NB4 (cell line): ENCODE measurements around the gene ZDHHC21.

Experiments used
- POLR2A ChIP-seq: IDR thresholded peaks from 2 replicates; pipeline ENCODE4 v1.6.1; 2011; ENCODE audit warnings: mild to moderate bottlenecking; ENCODE audit not compliant: insufficient read length; ENCODE audit errors: extremely low read depth
- TF ChIP-seq, protein P1 (sequence below): IDR thresholded peaks from one replicate; pipeline ENCODE4 v1.5.1; 2012; ENCODE audit warnings: low read depth, low read length

DNA sequence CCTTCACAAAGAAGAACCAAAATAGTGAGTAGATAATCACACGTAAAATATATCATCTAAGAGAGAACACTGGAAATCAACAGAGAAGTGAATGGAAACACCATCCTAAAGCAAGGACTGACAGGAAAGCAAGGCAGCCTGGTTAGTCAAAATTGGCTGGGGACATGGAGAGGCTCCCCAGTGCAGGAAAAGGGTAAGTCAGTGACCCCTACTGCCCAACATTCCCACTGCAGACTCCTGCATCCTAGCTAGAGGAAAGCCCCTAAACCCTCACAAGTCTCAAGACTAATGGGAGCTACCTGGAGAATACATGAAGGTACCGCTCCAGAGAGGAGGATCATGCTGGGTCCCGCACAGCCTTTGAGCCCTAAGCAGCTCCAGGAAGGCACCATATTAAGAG lies 60.1 kb downstream of the ZDHHC21 start:
- TF ChIP-seq, protein P1, sequence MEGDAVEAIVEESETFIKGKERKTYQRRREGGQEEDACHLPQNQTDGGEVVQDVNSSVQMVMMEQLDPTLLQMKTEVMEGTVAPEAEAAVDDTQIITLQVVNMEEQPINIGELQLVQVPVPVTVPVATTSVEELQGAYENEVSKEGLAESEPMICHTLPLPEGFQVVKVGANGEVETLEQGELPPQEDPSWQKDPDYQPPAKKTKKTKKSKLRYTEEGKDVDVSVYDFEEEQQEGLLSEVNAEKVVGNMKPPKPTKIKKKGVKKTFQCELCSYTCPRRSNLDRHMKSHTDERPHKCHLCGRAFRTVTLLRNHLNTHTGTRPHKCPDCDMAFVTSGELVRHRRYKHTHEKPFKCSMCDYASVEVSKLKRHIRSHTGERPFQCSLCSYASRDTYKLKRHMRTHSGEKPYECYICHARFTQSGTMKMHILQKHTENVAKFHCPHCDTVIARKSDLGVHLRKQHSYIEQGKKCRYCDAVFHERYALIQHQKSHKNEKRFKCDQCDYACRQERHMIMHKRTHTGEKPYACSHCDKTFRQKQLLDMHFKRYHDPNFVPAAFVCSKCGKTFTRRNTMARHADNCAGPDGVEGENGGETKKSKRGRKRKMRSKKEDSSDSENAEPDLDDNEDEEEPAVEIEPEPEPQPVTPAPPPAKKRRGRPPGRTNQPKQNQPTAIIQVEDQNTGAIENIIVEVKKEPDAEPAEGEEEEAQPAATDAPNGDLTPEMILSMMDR = no peak
- no peak for TF ChIP-seq POLR2A
